ENCODE measurements around the gene CACNA2D4. TPM values are rescaled to one million over a fixed set of nuclear protein-coding genes. Genes with fewer than 3 reads are reported as not detected.

Gene CACNA2D4
- total RNA-seq (1 to 10 TPM in 5 of 6 donors, under 1 TPM in 1; 0.60 to 3.1 (median 1.6) TPM), polyA plus RNA-seq (1 to 10 TPM; 2.0 to 2.7 TPM)

DNA sequence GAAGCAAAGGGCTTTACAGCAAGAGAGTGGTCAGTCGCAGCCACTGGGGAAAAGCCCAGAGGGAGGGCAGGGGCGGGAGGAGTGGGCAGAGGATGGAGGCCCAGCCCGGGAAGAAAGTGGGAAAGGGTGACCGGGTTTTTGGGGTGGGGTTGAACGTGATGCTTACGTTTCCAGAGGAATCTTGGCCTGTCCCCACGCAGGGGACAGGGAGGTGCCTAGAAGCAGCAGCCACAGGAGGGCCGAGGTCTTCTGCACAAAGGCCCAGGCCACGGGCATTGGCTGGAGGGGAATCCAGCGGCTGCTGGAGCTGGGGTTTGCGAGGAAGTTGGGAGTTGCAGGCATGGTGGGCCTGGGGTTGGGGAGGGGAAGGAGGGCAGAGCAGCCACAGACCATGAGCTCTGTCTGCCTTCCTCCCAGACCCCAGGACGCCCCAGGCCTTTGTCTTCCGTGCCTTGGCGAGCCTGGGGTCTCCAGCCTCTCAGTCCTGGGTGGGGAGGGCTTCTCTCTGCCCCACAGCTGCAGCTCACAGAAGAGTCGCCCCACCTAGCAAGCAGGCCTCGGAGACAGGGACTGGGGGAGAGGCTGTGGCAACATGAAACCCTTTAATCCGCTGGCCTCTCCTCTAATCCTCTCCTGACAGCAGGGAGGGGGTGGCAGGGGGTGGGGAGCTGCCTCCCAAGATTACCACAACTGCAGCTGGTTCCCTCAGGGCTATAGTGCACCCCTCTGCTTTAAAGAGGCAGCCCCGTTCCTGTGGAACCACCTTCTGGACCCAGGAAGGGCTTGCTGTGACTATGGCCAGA is at the start of gene CACNA2D4:
Gene CACNA2D4 (minus strand): TSS at position 572 of the 803 bp plus-strand sequence. CDS start 179 bp downstream, at position 393.
- Histone ChIP-seq H3K4me1 (no peaks in the 10 kb centered on the region), H3K4me3 (peak within 1 kb of the TSS in 1 of 4 donors; percentile 25), H3K27me3 (no peaks in the 10 kb centered on the region), H3K36me3 (no peaks in the 10 kb centered on the region), H3K9me3 (no peaks in the 10 kb centered on the region), H3K27ac (peak within 1 kb of the TSS in 2 of 4 donors; percentile 33 to 41)
- intact Hi-C loops (cut with DNase I), result no loop called here
- 63 to 73% methylated on average over 17 to 18 of the region's 18 CpGs for WGBS, 2 donors
- DNase-seq, result peak in 2 of 6 donors; percentile 4 to 46
- TF ChIP-seq CTCF (IDR thresholded peaks at IDR 0.05), result no peak
- no peak for FAIRE-seq
- no peak for ATAC-seq

DNA sequence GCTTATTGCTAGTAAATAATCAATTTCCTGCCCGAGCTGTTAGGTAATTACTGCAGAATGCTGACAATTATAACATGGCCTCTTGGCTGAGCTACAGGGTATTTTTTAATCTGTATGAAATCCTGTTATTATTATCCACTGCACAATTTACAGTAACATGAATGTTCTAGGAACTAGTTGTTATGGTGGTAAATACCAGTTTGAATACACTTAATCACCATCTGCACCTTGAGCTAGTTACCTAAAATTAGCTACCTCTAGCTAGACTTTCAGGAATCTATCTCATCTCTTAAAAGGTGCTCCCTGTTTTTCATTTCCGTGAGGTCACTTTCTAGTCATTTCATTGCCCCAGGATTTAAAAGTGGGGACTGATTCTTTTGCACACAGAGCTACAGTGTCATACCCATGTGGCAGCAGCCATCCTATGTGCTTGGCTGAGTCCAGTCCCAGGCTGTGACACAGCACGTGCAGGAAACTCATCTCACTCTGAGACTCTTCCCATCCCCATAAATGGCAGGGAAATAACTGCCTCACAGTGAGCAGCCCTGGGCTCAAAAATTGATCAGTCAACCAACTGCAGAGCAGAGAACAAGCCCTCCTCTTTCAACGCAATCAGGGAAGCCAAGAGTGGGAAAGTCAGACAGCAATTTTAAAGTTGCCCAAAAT is 48.2 kb upstream of the CACNA2D4 start:
- peak in 1 of 4 donors; percentile 32 for ATAC-seq
- no peak overlapping the region for H3K4me3 ChIP-seq
- no peak for FAIRE-seq
- no peaks in the 10 kb centered on the region for H3K4me1 ChIP-seq
- no peak overlapping the region for H3K27ac ChIP-seq
- H3K27me3 ChIP-seq, result no peaks in the 10 kb centered on the region
- H3K9me3 ChIP-seq, result no peaks in the 10 kb centered on the region
- intact Hi-C loops (cut with DNase I), result no loop called here
- peaks cover 0 to 18% (median 0%) of the 10 kb centered on the region in 3 donors for H3K36me3 ChIP-seq
- no peak for TF ChIP-seq CTCF (IDR thresholded peaks at IDR 0.05)
- no peak for DNase-seq
- 87 to 88% methylated on average over 4 of the region's 4 CpGs for WGBS, 2 donors

DNA sequence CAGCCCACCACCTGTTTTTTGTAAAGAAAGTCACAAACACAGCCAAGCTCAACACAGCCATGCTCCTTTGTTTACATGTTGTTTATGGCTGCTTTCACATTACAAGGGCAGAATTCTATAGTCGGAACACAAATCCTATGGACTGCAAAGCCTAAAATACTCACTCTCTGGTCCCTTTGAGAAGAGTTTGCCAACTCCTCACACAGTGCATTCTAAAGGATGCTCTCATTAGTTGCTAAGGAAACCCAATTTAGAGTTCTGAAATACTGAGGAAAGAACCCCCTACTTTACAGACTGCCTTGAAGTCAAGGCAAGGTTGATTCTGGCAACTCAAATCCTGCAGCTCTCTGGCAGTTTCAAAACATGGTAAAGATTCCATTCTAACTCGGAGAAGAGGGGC is 47.5 kb upstream of the CACNA2D4 start:
- no peak for FAIRE-seq
- Histone ChIP-seq H3K27ac (no peak overlapping the region), H3K4me3 (no peak overlapping the region), H3K4me1 (no peaks in the 10 kb centered on the region), H3K27me3 (no peaks in the 10 kb centered on the region), H3K9me3 (no peaks in the 10 kb centered on the region), H3K36me3 (peaks cover 0 to 18% (median 0%) of the 10 kb centered on the region in 3 donors)
- 90 to 94% methylated on average over 2 of the region's 2 CpGs for WGBS, 2 donors
- intact Hi-C loops (cut with DNase I), result no loop called here
- no peak for ATAC-seq
- no peak for TF ChIP-seq CTCF (IDR thresholded peaks at IDR 0.05)
- no peak for DNase-seq

DNA sequence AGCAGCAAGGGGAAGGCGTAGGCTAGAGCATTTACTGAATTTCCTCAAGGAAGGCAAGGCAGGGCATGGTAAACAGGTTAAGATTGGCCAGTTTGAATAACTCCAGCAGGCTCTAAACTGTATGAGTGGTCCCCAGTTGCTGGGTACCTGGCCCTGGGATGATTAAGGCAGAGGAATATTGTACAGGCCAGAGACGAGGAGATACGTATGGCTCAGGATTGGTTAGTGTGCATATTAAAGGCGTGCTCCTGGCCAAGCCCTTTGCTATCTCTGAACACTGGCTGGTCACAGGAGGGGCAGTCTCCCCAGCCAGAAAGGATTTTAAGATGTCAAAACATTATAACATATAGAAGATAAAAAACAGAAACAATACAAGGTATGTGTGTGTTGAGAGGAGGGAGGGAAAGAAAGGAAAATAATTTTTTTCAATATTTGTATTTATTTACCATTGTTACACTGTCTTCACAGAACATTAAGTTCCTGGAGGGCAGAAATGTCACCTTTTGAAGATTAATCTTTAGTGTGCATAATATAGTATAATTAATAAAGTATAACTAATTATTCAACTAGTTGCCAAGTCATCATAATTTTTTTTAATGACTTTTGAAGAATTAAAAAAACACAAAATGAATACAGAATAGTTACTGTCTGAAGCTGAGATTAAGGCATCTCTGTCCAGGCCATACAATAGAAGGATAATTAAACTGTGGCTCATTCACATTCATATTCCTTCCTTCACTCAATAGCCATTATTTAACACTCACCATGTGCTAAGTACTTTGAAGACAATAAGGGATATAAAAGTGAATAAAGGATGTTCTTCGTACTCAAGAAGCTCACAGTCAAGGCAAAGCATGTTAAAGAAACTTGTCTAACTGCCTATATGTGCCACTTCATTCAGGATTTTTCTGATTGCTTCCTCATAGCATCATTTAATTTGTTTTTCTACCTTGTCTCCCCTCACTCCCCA is 43.9 kb upstream of the CACNA2D4 start:
- FAIRE-seq (no peak), DNase-seq (no peak), ATAC-seq (no peak)
- 93 to 94% methylated on average over 5 of the region's 5 CpGs for WGBS, 2 donors
- intact Hi-C loops (cut with DNase I), result no loop called here
- Histone ChIP-seq H3K27ac (no peak overlapping the region), H3K4me1 (no peaks in the 10 kb centered on the region), H3K9me3 (no peaks in the 10 kb centered on the region), H3K27me3 (no peaks in the 10 kb centered on the region), H3K36me3 (peaks cover 0 to 22% (median 0%) of the 10 kb centered on the region in 3 donors), H3K4me3 (no peak overlapping the region)
- no peak for TF ChIP-seq CTCF (IDR thresholded peaks at IDR 0.05)
